Esophagus muscularis mucosa (tissue), 3 donors: ENCODE results near the gene ARL15.

Source experiments
- CTCF ChIP-seq, 3 experiments: fragments of 200-600 bp in 2 of 3; fragments of 450-650 bp in 1 of 3; sonication (generic) in 2 of 3; IDR thresholded peaks; one replicate each; pipeline ENCODE4 v1.5.1; 2017 to 2019; ENCODE audit warnings: antibody characterized with exemption in 3 of 3, mild to moderate bottlenecking in 2 of 3, moderate library complexity in 1 of 3
- POLR2AphosphoS5 ChIP-seq, 2 donors: sonication (generic); formaldehyde crosslinking; IDR thresholded peaks; one replicate each; pipeline ENCODE4 v1.6.1; 2017; ENCODE audit warnings: antibody characterized with exemption in 2 of 2

- TF ChIP-seq POLR2AphosphoS5 (IDR thresholded peaks at IDR 0.05): no peak
- no peak for TF ChIP-seq CTCF (IDR thresholded peaks at IDR 0.05)
Observed at GRCh38 chr5:53937467-53937866, 372.9 kb downstream of the ARL15 start.
